ENCODE measurements around the gene SESN1.

GRCh38 chr6:109121411-109121810 lies 26.8 kb upstream of the SESN1 start:
- TF ChIP-seq CTCF (IDR thresholded peaks at IDR 0.05) = no peak
- TF ChIP-seq POLR2A (IDR thresholded peaks at IDR 0.05) = no peak
